Anterior cingulate cortex (tissue), 58 donors: ENCODE results near the gene PTGS2.

Experiments
- DNase-seq, 58 donors: peaks; one replicate each; lab custom pipeline; 2025; lab: John Stamatoyannopoulos, UW

Gene PTGS2

DNA sequence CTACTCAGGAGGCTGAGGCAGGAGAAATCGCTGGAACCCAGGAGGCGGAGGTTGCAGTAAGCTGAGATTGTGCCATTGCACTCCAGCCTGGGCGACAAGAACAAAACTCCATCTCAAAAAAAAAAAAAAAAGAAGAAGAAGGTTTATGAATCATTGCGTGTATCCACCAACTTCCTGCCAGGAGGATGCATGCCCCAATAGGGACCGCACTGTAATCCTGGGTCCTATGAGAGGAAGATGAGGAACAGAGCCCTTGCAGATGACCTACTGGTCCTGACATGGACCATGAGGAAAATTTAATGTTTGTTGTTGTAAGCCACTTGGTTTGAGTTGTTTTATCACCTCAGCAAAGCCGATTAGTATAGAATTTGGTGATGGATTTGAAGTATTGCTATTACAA, 56.7 kb downstream of the PTGS2 start:
- no peak for DNase-seq
